GM21576 (cell line): ENCODE data around the gene PDIA2.
A peak's percentile ranks its signal among the peaks of the same experiment; 100 is the strongest.
"Not testable (repeated sequence)": the region's sequence is repeated elsewhere in the genome, so short reads cannot be mapped to it uniquely, and the experiment has no call there.

Source experiments
- ATAC-seq: cut with Tn5 transposase; IDR thresholded peaks from one replicate; pipeline ENCODE4 v1.9.1; 2021; ENCODE audit warnings: mild to moderate bottlenecking, moderate library complexity; ENCODE audit not compliant: unreplicated experiment

Gene PDIA2, protein sequence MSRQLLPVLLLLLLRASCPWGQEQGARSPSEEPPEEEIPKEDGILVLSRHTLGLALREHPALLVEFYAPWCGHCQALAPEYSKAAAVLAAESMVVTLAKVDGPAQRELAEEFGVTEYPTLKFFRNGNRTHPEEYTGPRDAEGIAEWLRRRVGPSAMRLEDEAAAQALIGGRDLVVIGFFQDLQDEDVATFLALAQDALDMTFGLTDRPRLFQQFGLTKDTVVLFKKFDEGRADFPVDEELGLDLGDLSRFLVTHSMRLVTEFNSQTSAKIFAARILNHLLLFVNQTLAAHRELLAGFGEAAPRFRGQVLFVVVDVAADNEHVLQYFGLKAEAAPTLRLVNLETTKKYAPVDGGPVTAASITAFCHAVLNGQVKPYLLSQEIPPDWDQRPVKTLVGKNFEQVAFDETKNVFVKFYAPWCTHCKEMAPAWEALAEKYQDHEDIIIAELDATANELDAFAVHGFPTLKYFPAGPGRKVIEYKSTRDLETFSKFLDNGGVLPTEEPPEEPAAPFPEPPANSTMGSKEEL

DNA sequence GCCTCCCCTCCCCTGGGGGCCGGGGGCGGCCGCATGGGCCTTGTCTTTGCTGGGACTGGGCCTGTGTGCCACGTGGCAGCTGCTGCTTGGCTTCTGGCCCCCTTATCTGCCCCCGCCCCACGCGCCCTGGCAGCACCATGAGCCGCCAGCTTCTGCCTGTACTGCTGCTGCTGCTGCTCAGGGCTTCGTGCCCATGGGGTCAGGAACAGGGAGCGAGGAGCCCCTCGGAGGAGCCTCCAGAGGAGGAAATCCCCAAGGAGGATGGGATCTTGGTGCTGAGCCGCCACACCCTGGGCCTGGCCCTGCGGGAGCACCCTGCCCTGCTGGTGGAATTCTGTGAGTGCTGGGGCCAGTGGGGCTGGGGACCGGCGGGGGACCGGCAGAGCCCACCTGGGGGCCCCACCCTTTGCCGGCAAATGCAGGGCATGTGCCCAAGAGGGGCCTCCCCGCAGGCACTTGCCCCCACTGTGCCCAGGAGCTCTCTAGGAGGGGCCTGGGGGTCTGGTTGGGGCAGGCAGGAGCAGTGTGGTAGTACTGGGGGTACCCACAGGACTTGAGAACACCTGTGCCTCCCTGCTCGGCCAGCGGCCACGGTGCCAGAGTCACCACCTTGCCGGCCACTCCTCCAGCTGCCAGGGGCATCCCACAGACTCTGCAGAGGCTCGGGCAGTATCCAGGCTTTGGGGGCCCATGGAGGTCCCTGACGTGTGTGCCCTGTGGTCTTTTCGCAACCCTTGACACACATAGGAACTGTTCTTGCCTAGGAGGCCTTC, at the start of gene PDIA2:
PDIA2 (plus strand) TSS at position 132 of the 773 bp plus-strand sequence; CDS start at position 138, 6 bp downstream.
- no peak for ATAC-seq

DNA sequence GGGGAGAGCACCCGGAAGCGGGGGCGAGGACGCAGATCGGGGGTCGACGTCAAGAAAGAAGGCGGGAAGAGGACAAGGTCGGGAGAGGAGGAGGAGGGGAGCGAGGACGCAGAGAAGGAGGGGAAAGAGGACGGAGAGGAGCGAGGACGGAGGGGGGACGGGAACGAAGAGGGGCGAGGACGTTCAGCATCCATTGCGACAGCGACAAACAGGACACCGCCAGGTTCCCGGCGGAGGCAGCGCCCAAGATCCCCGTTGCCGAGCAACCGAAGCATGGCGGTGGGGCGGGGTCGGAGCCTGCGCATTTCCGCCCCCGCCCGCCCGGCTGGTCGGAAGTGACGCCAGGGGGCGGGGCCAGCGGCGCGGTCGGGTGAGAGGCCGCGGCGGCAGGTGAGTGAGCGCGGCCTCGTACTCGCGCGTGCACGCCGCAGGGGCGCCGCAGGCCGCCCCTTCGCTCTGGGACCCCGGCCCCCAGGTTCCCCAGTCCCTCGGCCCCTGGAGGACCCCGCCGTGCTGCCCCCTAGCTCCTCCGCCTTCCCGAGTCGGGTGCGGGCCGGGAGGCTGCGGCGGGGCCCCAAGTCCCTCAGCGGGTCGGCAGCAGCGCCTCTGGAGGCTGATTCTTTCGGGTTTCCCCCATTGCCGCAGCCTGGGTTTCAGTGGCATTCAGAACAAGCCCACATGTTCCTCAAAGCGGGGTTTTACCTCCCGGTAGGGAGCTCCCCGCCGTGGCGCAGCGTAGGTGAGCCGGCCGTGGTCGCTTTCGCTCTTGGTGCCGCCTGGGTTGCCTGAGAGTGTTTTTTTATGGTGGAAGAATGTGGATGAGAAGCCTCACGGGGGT, 48.3 kb upstream of the PDIA2 start, which contains the start of gene FAM234A:
FAM234A (plus strand) TSS at position 354 of the 838 bp plus-strand sequence. CDS start 19,593 bp downstream, outside the sequence.
- peak; percentile 75 for ATAC-seq

DNA sequence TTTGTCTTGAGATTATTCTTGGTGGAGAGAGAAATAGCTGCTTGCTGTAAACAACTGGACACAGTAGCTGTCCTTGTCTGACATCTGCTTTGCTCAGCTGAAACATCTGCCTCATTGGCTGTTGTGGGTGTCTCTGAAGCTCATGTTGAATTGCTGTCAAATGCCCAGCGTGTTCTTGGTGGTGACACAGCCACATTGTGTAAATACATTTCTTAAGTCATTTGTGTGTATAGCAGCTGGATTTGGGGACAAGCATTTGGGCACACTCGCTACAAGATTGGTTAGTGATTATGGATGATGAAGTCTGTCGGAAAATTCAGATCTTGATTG, 43.1 kb upstream of the PDIA2 start:
- ATAC-seq = no peak

DNA sequence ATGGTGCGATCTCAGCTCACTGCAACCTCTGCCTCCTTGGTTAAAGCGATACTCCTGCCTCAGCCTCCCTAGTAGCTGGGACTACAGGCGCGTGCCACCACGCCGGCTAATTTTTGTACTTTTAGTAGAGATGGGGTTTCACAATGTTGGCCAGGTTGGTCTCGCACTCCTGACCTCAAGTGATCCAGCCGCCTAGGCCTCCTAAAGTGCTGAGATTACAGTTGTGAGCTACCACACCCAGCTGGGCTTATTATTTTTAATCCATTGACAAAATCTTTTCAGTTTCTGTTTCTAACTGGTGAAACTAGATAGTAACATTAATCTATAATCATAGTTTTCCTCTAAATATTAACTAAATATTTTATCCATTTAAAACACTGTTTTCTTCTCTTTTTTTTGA, 42.4 kb upstream of the PDIA2 start:
- ATAC-seq = no peak

DNA sequence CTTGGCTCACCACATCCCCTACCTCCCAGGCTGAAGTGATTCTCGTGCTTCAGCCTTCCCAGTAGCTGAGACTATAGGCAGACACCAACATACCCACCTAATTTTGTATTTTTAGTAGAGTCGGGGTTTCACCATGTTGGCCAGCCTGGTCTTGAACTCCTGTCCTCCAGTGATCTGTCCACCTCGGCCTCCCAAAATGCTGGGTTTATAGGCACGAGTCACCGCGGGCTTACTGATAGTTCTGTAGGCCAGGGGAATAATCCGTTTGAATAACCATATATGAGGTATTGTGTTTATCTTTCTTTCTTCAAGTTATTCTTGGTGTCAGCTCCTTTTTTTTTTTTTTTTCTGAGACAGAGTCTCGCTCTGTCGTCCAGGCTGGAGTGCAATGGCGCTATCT, 40.7 kb upstream of the PDIA2 start:
- no peak for ATAC-seq

DNA sequence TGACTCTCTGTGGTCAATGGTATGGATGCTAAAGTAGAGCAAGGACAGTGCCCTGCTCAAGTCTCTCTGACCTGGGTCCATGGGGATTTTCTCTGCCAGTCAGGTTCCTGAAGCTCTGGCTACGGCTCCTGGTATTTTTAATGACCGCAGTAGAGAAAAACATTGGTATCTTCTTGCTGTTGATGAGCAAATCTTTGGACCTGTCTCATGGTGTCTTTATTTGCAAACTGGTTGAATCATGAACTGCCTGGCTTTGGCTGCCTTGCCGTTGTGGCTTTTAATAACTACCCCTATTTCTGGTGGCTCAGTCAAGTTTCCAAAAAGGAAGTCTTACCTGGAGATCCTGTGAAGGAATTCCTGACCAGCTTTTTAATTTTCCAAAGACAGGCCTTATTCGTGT, 39.6 kb upstream of the PDIA2 start:
- ATAC-seq = no peak

DNA sequence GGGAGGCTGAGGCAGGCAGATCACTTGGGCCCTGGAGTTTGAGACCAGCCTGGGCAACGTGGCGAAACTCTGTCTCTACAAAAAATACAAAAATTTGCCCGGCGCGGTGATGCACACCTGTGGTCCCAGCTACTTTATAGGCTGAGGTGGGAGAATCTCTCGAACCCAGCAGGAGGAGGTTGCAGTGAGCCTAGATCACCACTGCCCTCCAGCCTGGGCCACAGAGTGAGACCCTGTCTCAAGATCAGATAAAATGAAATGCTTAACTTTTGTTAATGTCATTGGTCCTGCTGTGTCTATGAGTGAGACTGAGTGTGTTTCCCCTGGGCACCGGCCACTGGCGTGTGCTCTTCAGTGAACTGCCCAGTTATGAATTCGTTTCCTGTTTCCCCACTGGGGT, 37.9 kb upstream of the PDIA2 start:
- no peak for ATAC-seq

DNA sequence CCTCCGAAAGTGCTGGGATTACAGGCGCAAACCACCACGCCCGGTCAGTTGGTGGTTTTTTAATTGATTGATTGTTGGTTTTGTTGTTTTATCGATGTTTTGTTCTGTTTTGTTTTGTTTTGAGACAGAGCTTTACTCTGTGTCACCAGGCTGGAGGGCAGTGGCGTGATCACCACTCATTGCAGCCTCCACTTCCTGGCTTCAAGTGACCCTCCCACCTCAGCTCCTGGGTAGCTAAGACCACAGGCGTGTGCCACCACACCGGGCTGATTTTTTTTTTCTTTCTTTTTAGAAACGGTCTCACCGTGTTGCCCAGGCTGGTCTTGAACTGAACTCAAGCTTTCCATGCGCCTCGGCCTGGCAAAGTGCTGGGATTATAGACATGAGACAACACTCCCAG, 35.9 kb upstream of the PDIA2 start:
- ATAC-seq = no peak

DNA sequence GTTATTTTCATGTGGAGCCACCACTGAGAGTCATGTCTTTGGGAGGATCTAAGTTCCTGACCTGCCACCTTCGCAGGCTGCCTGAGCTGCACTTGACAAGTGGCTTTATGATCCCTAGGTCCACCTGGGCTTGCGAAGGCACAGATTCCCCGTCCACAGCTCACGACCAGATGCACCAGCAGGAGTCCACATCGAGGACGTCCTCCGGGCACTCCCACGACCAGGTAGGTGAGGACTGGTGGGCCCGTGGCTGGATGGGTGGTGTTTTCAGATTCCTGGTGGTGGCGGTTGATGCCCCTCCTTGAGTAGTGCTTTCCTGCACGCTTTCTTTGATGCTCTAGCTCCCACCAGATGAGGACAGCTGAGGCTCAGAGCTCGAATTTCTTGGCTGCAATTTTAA, 33.5 kb upstream of the PDIA2 start:
- ATAC-seq = no peak

DNA sequence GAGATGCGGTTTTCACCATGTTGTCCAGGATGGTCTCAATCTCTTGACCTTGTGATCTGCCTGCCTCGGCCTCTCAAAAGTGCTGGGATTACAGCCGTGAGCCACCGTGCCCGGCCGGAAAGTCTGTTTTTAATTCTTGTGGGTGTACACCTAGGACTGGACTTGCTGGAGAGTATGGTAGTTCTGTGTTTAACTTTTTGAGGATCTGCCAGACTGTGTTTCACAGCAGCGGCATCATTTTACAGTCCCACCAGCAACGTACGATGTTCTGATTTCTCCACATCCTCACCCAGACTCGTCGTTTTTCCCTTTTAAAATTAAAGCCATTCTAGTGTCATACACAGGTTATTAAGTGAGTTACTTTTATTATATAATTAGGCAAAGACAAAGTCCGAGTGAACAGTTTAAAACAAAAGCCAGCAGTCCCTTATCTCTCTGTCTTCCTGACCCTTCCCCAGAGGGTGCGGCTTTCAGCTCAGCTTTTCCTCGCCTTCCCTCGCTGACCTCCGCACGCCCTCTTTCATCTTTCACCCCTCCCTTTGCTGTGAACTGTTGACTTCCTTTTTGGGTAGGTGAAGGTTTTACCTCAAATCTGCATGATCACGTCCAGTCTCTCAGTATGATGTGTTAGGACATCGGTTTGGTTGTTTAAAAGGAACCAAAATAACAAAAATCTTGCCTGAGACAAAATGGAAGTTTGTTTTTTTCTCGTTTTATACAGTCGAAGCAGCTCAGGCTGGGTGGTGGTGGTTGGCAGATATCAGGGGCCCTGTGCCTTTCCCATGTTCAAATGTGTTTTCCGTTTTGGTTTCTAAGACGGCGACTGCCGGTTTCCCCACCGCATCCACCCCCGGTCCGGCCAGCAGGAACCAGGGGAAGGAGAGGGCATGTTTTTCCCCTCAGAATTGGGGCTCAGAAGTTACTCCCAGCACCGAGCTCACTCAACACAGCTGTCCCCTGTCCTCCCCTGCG, 30.3 kb upstream of the PDIA2 start:
- ATAC-seq = peak; percentile 39

DNA sequence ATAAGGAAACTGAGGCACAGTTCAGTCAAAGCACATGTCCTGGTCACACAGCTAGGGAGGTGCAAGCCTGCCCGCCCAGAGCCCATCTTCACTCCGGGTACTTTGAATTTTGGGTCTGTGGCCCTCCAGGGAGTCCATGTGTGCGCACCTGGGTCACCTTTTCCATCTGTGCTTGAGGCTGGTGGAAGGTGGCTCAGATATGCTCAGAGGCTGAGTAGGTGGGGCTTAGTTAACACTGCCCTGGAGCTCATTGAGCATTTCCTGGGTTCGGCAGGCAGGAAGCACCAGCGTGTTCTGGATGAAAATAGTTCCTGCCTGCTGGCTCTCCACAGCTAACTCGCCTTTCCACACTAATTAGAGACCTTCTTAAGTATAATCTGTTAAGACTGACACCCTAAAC, 29.1 kb upstream of the PDIA2 start:
- no peak for ATAC-seq

DNA sequence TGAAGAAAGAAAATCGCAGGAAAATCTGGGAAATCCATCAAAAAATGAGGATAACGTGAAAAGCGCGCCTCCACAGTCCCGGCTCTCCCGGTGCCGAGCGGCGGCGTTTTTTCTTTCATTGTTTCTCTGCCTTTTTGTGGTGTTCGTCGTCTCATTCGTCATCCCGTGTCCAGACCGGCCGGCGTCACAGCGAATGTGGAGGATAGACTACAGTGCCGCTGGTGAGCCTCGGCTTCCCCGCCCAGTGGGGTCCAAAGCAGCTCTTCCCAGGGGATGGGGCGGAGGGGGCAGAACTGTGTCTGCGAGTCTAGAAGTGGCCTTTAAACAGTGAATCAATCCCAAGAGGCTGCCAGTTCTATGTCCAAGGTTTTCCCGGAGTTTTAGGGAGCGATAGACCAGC, 28.5 kb upstream of the PDIA2 start:
- no peak for ATAC-seq

DNA sequence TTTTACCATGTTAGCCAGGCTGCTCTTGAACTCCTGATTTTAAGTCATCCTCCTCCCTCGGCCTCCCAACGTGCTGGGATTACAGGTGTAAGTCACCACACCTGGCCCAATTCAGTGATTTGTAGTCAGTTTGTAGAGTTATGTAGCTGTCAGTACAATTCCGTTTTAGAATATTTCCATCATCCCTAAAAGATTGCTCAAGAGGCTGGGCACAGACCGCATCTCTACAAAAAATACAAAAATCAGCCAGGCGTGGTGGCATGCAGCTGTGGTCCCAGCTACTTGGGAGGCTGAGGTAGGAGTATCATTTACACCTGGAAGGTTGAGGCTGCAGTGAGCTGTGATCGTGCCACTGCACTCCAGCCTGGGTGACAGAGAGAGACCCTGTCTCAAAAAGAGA, 27.8 kb upstream of the PDIA2 start:
- ATAC-seq = no peak

DNA sequence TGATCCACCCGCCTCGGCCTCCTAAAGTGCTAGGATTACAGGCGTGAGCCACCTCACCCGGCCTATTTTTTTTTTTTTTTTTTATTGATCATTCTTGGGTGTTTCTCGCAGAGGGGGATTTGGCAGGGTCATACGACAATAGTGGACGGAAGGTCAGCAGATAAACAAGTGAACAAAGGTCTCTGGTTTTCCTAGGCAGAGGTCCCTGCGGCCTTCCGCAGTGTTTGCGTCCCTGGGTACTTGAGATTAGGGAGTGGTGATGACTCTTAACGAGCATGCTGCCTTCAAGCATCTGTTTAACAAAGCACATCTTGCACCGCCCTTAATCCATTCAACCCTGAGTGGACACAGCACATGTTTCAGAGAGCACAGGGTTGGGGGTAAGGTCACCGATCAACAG, 24.9 kb upstream of the PDIA2 start:
- ATAC-seq = not testable (repeated sequence)

DNA sequence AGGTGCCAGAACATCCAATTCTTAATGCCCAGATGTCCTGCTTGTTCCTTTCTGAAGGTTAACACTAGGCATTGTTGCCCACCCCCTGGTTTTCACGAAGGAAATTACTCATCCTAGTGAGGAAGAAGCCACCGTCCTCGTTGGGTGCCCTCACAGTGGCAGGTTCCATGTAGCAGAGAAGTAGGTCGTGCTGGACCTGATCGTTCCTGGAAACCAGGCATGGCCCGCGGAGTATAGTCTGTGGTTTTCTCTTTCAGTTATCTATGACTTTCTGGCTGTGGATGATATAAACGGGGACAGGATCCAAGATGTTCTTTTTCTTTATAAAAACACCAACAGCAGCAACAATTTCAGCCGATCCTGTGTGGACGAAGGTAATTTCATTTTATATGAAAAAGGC, 23.7 kb upstream of the PDIA2 start:
- no peak for ATAC-seq

DNA sequence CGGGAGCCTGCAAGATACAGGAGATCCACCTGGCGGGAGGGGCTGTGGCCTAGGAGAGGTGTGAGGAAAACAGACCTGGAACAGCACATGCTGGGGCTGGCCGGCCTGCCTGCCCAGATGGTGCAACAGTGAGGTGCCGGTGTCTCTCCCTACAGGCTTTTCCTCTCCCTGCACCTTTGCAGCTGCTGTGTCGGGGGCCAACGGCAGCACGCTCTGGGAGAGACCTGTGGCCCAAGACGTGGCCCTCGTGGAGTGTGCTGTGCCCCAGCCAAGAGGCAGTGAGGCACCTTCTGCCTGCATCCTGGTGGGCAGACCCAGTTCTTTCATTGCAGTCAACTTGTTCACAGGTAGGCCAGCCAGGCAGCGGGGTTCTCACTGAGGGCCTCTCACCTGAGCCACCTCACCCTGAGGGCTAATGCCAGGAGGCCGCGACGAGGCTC, 23.1 kb upstream of the PDIA2 start:
- ATAC-seq = no peak

DNA sequence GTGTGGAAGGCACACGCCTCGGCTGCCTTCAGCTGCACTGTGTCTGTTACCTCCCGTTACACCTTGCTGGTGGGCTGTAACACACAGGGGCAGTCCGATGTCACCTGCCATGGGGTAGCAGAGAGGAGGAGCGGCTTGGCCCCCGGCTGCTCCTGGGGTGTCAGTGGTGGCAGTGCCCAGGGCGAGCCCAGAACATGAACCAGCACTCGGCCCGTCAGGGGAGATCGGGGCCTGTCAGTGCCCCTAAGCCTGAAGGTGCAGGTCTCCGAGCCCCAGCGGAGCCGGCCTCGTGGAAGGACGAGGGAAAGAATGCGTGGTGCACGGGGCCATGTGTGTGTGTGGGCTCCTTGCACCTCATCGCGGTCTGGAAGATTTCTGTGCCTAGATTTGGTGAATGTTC, 22.6 kb upstream of the PDIA2 start:
- no peak for ATAC-seq

DNA sequence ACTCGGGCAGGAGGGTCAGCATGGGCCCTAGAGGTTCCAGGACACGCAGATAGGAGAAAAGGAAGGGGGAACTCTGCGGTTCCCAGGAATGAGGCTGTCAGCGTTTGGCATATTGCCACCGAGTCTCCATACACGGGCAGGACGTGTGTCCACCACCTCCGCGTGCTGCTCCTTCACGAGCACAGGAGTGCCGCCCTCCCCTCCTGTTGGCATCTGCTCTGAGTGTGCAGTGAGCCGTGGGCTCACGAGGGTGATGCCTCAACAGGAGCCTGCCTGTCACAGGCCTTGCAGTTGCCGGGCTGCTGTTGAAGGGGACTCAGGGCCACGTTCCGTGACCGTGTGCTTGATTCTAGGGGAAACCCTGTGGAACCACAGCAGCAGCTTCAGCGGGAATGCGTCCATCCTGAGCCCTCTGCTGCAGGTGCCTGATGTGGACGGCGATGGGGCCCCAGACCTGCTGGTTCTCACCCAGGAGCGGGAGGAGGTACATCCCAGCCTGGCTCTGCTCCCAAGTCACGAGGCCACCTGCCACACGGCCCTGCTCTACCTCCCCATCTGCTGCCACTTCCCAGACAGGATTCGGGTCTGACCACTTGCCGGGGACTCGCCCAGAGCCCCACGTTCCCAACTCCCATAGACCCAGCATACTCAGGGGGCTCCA, 21.8 kb upstream of the PDIA2 start:
- no peak for ATAC-seq

DNA sequence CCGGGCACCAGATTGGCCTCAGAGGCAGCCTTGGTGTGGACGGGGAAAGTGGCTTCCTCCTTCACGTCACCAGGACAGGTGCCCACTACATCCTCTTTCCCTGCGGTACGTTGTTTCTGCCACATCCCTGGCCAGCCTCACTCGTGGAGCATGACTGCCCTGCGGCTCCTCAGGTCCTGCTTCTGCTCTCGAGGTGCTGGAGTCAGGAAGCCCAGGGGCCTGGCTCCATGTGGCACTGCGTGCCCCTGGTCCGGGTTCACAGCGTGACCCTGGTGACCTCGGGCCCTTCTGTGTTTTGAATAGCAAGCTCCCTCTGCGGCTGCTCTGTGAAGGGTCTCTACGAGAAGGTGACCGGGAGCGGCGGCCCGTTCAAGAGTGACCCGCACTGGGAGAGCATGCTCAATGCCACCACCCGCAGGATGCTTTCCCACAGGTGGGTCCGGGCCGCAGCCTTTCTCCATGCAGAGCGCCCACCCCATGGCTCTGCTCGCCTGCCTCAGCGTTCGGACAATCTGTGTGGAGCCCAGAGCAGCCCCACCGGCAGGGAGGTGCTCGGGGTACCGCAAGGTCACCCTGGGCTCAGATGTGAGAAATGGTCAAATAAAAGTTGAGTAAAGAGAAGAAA, 20.7 kb upstream of the PDIA2 start:
- no peak for ATAC-seq
